ENCODE measurements around the gene PRG2. TPM values are rescaled to one million over a fixed set of nuclear protein-coding genes. Genes with fewer than 3 reads are reported as not detected.
A peak's percentile ranks its signal among the peaks of the same experiment; 100 is the strongest.

Gene PRG2
- total RNA-seq, 2 experiments from 2014 or later: 1.1 TPM; not detected in 1

GRCh38 chr11:57407941-57408475, 17.6 kb upstream of the PRG2 start:
- Histone ChIP-seq H3K9me2 (ENCODE audit: insufficient read depth, low read length) (no peaks in the 10 kb centered on the region), H3K4me3 (ENCODE audit: low read depth, low read length, poor library complexity, severe bottlenecking) (no peak overlapping the region), H3K4me2 (ENCODE audit: low read length) (no peak overlapping the region), H2AFZ (ENCODE audit: low read length) (no peak overlapping the region), H3K27ac (ENCODE audit: low read depth, low read length, poor library complexity, severe bottlenecking) (no peak overlapping the region), H3K9me3 (ENCODE audit: low read length) (no peaks in the 10 kb centered on the region), H3K79me2 (ENCODE audit: insufficient read depth, low read depth, low read length) (no peaks in the 10 kb centered on the region), H4K20me1 (ENCODE audit: insufficient read depth, low read length) (no peaks in the 10 kb centered on the region), H3K4me1 (ENCODE audit: insufficient read depth, low read length, poor library complexity, severe bottlenecking) (no peaks in the 10 kb centered on the region), H3K36me3 (ENCODE audit: insufficient read depth, low read length) (peaks cover 72% of the 10 kb centered on the region)
- TF ChIP-seq CTCF (conservative IDR thresholded peaks at IDR 0.05; ENCODE audit: low read length) (no peak), EZH2phosphoT487 (IDR thresholded peaks at IDR 0.05; ENCODE audit: borderline replicate concordance, low read depth, low read length) (no peak)
- POLR2A ChIA-PET: no interaction called here
- CTCF ChIA-PET (ENCODE audit: unreplicated experiment): no interaction called here
- no TSS peak for BruUV-seq (replicated peaks)
- intact Hi-C loops (cut with micrococcal nuclease; ENCODE audit: unreplicated experiment): no loop called here
- no peak for DNase-seq (ENCODE audit: low spot score)

GRCh38 chr11:57407010-57407920, 16.8 kb upstream of the PRG2 start:
- Histone ChIP-seq H2AFZ (ENCODE audit: low read length) (no peak overlapping the region), H3K9me3 (ENCODE audit: low read length) (no peaks in the 10 kb centered on the region), H3K79me2 (ENCODE audit: insufficient read depth, low read depth, low read length) (no peaks in the 10 kb centered on the region), H3K9me2 (ENCODE audit: insufficient read depth, low read length) (no peaks in the 10 kb centered on the region), H3K36me3 (ENCODE audit: insufficient read depth, low read length) (peaks cover 65% of the 10 kb centered on the region), H3K27ac (ENCODE audit: low read depth, low read length, poor library complexity, severe bottlenecking) (no peak overlapping the region), H3K4me1 (ENCODE audit: insufficient read depth, low read length, poor library complexity, severe bottlenecking) (no peaks in the 10 kb centered on the region), H4K20me1 (ENCODE audit: insufficient read depth, low read length) (no peaks in the 10 kb centered on the region), H3K4me2 (ENCODE audit: low read length) (no peak overlapping the region), H3K4me3 (ENCODE audit: low read depth, low read length, poor library complexity, severe bottlenecking) (no peak overlapping the region)
- BruUV-seq (replicated peaks): TSS peak; percentile 72
- TF ChIP-seq EZH2phosphoT487 (IDR thresholded peaks at IDR 0.05; ENCODE audit: borderline replicate concordance, low read depth, low read length) (no peak), CTCF (conservative IDR thresholded peaks at IDR 0.05; ENCODE audit: low read length) (no peak)
- ChIA-PET CTCF (ENCODE audit: unreplicated experiment) (no interaction called here), POLR2A (no interaction called here)
- DNase-seq (ENCODE audit: low spot score): no peak
- intact Hi-C loops (cut with micrococcal nuclease; ENCODE audit: unreplicated experiment): no loop called here
